ENCODE results near the gene KMT2D. TPM values are rescaled to one million over a fixed set of nuclear protein-coding genes. Genes with fewer than 3 reads are reported as not detected.

KMT2D gene
- total RNA-seq, 2 donors from 2014 or later, result 67.7 to 110 TPM

DNA sequence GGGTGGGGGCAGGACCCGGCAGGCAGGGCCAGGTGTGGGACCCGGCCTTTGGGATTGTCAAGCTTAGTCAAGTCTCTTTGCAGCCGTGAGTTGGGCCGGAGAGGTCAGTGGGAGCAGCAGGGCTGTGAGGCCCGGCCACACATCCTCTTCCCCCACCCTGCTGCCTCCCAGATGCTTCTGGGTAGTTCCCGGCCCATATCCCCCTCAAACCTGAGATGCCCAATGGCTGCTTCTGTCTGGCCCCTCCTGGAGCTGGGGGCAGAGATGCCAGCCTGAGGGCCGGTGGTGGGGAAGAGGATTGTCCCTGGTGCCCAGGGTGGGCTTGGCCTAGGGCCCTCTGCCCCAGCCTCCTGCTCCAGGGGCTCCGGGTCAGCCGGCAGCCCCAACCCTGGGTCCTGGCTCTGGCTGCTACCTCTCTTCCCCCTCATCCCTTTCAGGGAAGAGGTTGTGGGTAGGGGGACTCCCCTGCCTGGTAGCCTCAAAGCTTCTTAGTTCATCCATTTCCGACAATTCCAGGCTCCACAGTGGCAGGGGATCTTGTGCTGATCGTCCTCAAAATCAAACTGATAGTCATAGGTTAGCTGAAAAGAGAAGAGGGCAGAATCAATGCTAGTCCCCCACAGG is 39.2 kb downstream of the KMT2D start:
- H3K9me3 Mint-ChIP-seq, result no peaks in the 10 kb centered on the region
- H3K27ac Mint-ChIP-seq, result no peak overlapping the region
- DNase-seq (ENCODE audit: low spot score in 2 of 2), result peak in 1 of 2 donors; percentile 52
- no peak for ATAC-seq
- H3K36me3 Mint-ChIP-seq, result peaks cover 9 to 23% of the 10 kb centered on the region in 2 donors

GRCh38 chr12:49020441-49020840 is 40.2 kb downstream of the KMT2D start:
- ATAC-seq (no peak), DNase-seq (ENCODE audit: low spot score in 2 of 2) (peak in 1 of 2 donors; percentile 44)
- H3K9me3 Mint-ChIP-seq, result no peaks in the 10 kb centered on the region
- peaks cover 9 to 23% of the 10 kb centered on the region in 2 donors for H3K36me3 Mint-ChIP-seq
- no peak overlapping the region for H3K27ac Mint-ChIP-seq

GRCh38 chr12:49019443-49020324 is 40.9 kb downstream of the KMT2D start:
- ATAC-seq (no peak), DNase-seq (ENCODE audit: low spot score in 2 of 2) (peak; percentile 37 to 53)
- peaks cover 9 to 28% of the 10 kb centered on the region in 2 donors for H3K36me3 Mint-ChIP-seq
- H3K9me3 Mint-ChIP-seq, result no peaks in the 10 kb centered on the region
- H3K27ac Mint-ChIP-seq, result peak overlapping the region; percentile 51 to 91

DNA sequence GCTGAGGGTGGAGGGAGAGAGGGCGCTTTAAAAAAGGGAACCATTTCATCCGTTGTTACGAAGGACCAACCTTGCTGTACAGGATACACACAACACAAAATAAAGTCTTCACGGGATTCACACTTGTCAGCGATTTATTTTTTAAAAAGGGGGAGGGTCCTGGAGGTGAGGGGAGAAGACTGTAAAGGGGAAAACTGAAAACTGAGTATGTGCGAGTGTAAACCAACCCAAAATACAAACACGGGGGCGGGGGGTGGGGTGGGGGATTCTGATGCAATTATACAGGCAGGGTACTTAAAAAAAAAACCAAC is 41.5 kb downstream of the KMT2D start:
- H3K27ac Mint-ChIP-seq, result peak overlapping the region; percentile 91 to 98
- DNase-seq (ENCODE audit: low spot score in 2 of 2) (no peak), ATAC-seq (peak; percentile 6 to 11)
- peaks cover 9 to 28% of the 10 kb centered on the region in 2 donors for H3K36me3 Mint-ChIP-seq
- H3K9me3 Mint-ChIP-seq, result no peaks in the 10 kb centered on the region

DNA sequence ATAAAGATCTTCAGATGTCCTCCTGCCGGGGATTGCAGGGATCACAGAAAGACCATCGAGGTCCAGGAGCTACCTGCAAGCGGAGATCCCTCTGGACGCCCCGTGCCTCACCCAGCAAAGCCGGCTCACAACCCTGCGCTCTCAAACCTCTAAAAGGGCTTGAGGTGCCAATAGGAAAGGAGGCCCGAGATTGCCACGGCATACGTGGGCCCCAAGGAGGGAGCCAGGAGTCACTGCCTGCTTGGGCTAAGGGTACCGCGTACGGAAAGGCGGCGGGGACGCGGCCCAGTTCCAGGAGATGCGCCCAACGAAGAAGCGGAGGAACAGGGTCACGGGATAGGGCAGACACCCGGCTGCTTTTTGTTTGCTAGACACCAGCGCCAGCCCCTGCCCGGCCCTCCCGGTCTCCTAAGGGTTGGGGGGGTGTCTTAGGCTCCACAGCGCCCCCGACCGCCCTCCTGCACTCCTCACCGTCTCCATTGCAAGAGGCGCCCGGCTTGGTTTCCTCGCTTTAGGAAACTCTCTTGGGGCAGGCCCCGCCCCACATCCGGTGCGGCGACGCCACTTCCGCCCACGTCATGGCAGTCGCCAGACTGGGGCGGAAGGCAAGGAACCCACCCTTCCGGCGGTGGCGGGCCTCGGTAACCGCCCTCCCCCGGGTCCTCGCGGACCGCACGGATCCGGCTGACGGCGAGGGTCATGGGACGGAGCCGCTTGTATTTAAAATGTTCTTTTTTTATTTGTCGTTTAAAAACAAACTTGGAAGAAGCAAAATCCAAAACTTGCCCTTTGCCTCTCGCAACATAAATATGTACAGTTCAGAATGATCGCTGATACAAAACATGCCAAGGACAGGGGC is 42.1 kb downstream of the KMT2D start, which contains the start of gene PRKAG1:
PRKAG1 (minus strand) TSS at position 516 of the 859 bp plus-strand sequence; CDS start at position 480, 36 bp downstream.
- peak; percentile 93 to 94 for ATAC-seq
- Mint-ChIP-seq H3K9me3 (no peaks in the 10 kb centered on the region), H3K36me3 (peaks cover 9 to 28% of the 10 kb centered on the region in 2 donors), H3K27ac (peak within 1 kb of the TSS; percentile 91 to 98)
- DNase-seq (ENCODE audit: low spot score in 2 of 2), result peak; percentile 94 to 95

- peak overlapping the region; percentile 91 to 98 for H3K27ac Mint-ChIP-seq
- DNase-seq (ENCODE audit: low spot score in 2 of 2), result peak; percentile 28 to 55
- peak; percentile 43 to 48 for ATAC-seq
- H3K36me3 Mint-ChIP-seq, result peaks cover 9 to 28% of the 10 kb centered on the region in 2 donors
- H3K9me3 Mint-ChIP-seq, result no peaks in the 10 kb centered on the region
These were observed 42.7 kb downstream of the KMT2D start for GRCh38 chr12:49017891-49018260.

- DNase-seq (ENCODE audit: low spot score in 2 of 2) (no peak), ATAC-seq (no peak)
- peaks cover 13 to 28% of the 10 kb centered on the region in 2 donors for H3K36me3 Mint-ChIP-seq
- H3K27ac Mint-ChIP-seq, result no peak overlapping the region
- H3K9me3 Mint-ChIP-seq, result no peaks in the 10 kb centered on the region
These were observed 45.4 kb downstream of the KMT2D start for GRCh38 chr12:49015196-49015595.

DNA sequence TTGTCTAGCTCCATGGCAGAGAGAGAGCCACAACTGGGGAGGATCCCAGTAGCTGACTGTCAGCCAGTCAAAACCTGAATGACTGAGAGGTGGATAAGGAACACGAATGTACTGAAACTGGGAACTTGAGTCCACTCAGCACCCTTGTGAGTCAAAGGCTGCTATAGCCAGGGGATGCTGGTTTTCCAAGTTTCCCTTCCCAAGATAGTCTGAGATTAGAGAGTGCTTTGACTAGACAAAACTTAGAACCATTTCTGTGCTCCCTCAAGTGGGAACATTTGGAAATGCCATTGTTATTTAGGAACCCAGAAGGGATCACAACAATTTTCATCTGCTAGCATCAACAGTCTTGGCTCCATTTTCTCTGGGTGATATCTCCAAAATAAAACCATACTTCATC is 46.0 kb downstream of the KMT2D start:
- no peaks in the 10 kb centered on the region for H3K9me3 Mint-ChIP-seq
- peaks cover 13 to 28% of the 10 kb centered on the region in 2 donors for H3K36me3 Mint-ChIP-seq
- no peak overlapping the region for H3K27ac Mint-ChIP-seq
- ATAC-seq, result no peak
- DNase-seq (ENCODE audit: low spot score in 2 of 2), result no peak

DNA sequence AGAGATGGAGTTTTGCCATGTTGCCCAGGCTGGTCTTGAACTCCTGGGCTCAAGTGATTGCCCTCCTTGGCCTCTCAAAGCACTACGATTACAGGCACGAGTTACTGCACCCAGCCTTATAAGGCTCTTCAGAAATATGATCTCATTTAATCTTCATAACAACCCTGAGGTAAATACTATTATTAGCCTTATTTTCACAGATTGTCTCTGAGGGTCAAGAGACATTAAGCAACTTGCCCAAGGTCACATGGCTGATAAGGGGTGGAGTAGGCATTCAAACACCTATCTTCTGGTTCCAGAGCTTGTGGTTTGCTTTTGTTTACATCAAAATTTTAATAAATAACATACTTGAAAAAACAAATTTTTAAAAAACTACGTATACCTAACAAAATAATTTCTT is 47.2 kb downstream of the KMT2D start:
- Mint-ChIP-seq H3K27ac (peak overlapping the region in 1 of 2 donors; percentile 22), H3K36me3 (peaks cover 17 to 24% of the 10 kb centered on the region in 2 donors), H3K9me3 (no peaks in the 10 kb centered on the region)
- no peak for ATAC-seq
- DNase-seq (ENCODE audit: low spot score in 2 of 2), result no peak

- Mint-ChIP-seq H3K27ac (no peak overlapping the region), H3K9me3 (no peaks in the 10 kb centered on the region), H3K36me3 (peaks cover 14 to 18% of the 10 kb centered on the region in 2 donors)
- ATAC-seq, result no peak
- no peak for DNase-seq (ENCODE audit: low spot score in 2 of 2)
These were observed 47.9 kb downstream of the KMT2D start for GRCh38 chr12:49012739-49013138.

Other genes with a start within 250 kb of the KMT2D start
- 10 to 100 TPM; 11.0 to 15.3 TPM for gene CACNB3, start 242.3 kb downstream of the KMT2D start, total RNA-seq
- gene DDX23, start 208.6 kb downstream of the KMT2D start, total RNA-seq, result 100 to 1,000 TPM in 1 of 2 donors, 10 to 100 TPM in 1; 90.7 to 121 TPM
- 10 to 100 TPM in 1 of 2 donors, 1 to 10 TPM in 1; 4.3 to 10.4 TPM for gene RND1, start 194.9 kb downstream of the KMT2D start, total RNA-seq
- gene FKBP11, start 135.3 kb downstream of the KMT2D start, total RNA-seq, result 10 to 100 TPM; 31.6 to 68.6 TPM
- 100 to 1,000 TPM in 1 of 2 donors, 10 to 100 TPM in 1; 49.7 to 132 TPM for gene ARF3, start 103.3 kb downstream of the KMT2D start, total RNA-seq
- gene WNT10B, start 89.1 kb downstream of the KMT2D start, total RNA-seq, result 1 to 10 TPM in 1 of 2 donors, not detected in 1; 1.4 TPM
- gene WNT1, start 82.5 kb downstream of the KMT2D start, total RNA-seq, result under 1 TPM in 1 of 2 donors, not detected in 1; 0.27 TPM
- gene DDN, start 61.4 kb downstream of the KMT2D start, total RNA-seq, result 1 to 10 TPM in 1 of 2 donors, under 1 TPM in 1; 0.07 to 1.1 TPM
- gene PRKAG1, start 42.0 kb downstream of the KMT2D start, total RNA-seq, result 10 to 100 TPM; 52.5 to 58.7 TPM
- 10 to 100 TPM; 12.7 to 19.7 TPM for gene RHEBL1, start 9.2 kb upstream of the KMT2D start, total RNA-seq
- gene DHH, start 34.0 kb upstream of the KMT2D start, total RNA-seq, result 1 to 10 TPM in 1 of 2 donors, under 1 TPM in 1; 0.19 to 1.0 TPM
- 100 to 1,000 TPM in 1 of 2 donors, 10 to 100 TPM in 1; 64.0 to 134 TPM for gene LMBR1L, start 50.1 kb upstream of the KMT2D start, total RNA-seq
- 1,000 to 10,000 TPM; 2,180 to 2,388 TPM for gene TUBA1B, start 70.6 kb upstream of the KMT2D start, total RNA-seq
- gene TUBA1A, start 128.3 kb upstream of the KMT2D start, total RNA-seq, result 100 to 1,000 TPM in 1 of 2 donors, 10 to 100 TPM in 1; 37.7 to 106 TPM
- gene TUBA1C, start 204.3 kb upstream of the KMT2D start, total RNA-seq, result 100 to 1,000 TPM; 260 to 263 TPM
- not detected for gene PRPH, start 234.4 kb upstream of the KMT2D start, total RNA-seq